PC-3 (cell line): ENCODE results near the gene RSL1D1.

Experiments used
- CTCF ChIP-seq: fragments of 300-600 bp; sonication (generic); conservative IDR thresholded peaks from 2 replicates; pipeline ENCODE4 v1.5.1; 2017; ENCODE audit warnings: antibody characterized with exemption, low read depth, mild to moderate bottlenecking, low read length
- EZH2 ChIP-seq: fragments of 300-600 bp; sonication (generic); IDR thresholded peaks from one replicate; pipeline ENCODE4 v1.6.1; 2017; ENCODE audit warnings: antibody characterized with exemption, mild to moderate bottlenecking, low read length; ENCODE audit not compliant: unreplicated experiment
- EZH2phosphoT487 ChIP-seq: fragments of 300-600 bp; sonication (generic); IDR thresholded peaks from 2 replicates; pipeline ENCODE4 v1.6.1; 2018; ENCODE audit warnings: mild to moderate bottlenecking, antibody characterized with exemption, low read length, borderline replicate concordance

DNA sequence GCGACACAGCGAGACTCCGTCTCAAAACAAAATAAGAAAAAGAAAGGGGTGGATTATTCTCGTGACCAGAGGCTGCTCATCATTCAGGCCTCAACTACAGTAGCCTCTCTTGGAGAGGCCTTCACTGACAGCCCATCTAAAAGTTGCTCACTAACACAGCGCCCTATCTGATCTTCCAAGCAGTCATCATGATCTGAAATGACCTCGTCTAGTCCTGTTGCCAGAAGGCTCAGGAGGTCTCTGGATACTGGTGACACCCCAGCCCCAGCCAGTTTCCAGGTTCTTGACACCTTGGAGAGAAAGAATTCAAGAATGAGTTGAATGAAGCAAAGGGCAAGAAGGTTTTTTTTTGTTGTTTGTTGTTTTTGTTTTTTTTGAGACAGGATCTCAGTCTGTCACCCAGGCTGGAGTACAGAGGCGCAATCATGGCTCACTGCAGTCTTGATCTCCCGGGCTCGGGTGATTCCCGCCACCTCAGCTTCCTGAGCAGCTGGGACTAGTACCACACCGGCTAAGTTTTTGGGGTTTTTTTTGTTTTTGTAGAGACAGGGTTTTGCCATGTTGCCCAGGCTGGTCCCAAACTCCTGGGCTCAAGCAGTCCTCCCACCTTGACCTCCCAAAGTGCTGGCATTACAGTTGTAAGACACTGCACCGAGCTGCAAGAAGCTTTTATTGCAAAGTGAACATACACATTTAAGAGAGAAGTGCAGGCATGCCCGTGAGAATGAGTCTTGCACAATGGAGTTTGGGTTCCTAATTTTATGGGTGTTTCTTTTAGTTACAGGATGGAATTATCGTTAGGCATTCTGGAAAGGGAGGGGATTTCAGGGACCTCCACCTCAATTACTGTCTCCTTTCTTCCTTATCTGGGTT lies 51.6 kb downstream of the RSL1D1 start:
- no peak for TF ChIP-seq CTCF
- TF ChIP-seq EZH2: no peak
- TF ChIP-seq EZH2phosphoT487: no peak
